Measurements from ENCODE around the gene CYB561D2.

DNA sequence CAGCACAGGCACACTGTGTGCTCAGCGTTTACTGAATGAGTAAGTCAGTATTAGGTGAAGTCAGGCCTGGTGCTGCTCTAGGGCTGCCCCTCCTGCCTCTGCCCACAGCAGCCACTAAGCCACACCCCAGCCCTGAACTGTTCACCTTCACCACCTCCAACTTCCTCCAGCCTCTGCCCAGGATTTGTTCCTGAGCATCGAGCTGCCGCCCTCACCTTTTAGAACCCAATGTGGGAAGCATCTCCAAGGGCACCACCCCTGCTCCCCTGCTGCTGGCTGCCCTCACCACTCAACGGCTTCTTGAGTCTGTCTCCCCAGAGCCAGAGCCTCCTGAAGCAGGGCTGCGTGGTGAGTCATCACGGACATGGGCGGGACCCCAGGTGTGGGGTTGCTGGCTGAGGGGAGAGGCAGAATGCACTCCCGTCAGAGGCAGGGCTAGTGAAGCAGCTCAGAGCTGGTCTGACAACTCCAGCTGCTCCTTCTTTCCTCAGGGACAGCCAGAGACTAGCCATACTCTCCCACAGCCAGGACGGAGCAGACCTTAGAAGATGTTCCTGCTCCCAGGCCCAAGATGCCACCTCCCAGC is 33.9 kb upstream of the CYB561D2 start:
- TF ChIP-seq POLR2A (IDR thresholded peaks at IDR 0.05) = peak; percentile 43 to 60
- TF ChIP-seq, protein P1, sequence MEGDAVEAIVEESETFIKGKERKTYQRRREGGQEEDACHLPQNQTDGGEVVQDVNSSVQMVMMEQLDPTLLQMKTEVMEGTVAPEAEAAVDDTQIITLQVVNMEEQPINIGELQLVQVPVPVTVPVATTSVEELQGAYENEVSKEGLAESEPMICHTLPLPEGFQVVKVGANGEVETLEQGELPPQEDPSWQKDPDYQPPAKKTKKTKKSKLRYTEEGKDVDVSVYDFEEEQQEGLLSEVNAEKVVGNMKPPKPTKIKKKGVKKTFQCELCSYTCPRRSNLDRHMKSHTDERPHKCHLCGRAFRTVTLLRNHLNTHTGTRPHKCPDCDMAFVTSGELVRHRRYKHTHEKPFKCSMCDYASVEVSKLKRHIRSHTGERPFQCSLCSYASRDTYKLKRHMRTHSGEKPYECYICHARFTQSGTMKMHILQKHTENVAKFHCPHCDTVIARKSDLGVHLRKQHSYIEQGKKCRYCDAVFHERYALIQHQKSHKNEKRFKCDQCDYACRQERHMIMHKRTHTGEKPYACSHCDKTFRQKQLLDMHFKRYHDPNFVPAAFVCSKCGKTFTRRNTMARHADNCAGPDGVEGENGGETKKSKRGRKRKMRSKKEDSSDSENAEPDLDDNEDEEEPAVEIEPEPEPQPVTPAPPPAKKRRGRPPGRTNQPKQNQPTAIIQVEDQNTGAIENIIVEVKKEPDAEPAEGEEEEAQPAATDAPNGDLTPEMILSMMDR (IDR thresholded peaks at IDR 0.05) = no peak

Measured in thyroid gland (tissue), 4 donors.